Fibroblast of the aortic adventitia (primary cell): ENCODE data around the gene NAMPT. TPM values are rescaled to one million over a fixed set of nuclear protein-coding genes. Genes with fewer than 3 reads are reported as not detected.

ENCODE experiments used
- DNase-seq: peaks from one replicate; pipeline ENCODE4 v3.0.0-alpha.2; 2010; ENCODE audit warnings: low read depth
- H3K4me3 ChIP-seq: 2 replicates; pipeline ENCODE4 v1.5.1; 2011; ENCODE audit warnings: low read depth, mild to moderate bottlenecking, control low read depth, low read length, moderate library complexity
- CTCF ChIP-seq: IDR thresholded peaks from 2 replicates; pipeline ENCODE4 v1.5.1; 2011; ENCODE audit warnings: mild to moderate bottlenecking, low read length, control low read depth, inconsistent platforms; ENCODE audit not compliant: insufficient read depth
- total RNA-seq: library from RNA; depleted of rRNA; stranded (reverse); fragments of >200 nt; gene quantifications from 2 replicates; pipeline ENCODE4 v1.2.3, GENCODE V29; 2012; ENCODE audit warnings: low replicate concordance

Gene NAMPT
- total RNA-seq, 1 donor: 84.4 TPM

DNA sequence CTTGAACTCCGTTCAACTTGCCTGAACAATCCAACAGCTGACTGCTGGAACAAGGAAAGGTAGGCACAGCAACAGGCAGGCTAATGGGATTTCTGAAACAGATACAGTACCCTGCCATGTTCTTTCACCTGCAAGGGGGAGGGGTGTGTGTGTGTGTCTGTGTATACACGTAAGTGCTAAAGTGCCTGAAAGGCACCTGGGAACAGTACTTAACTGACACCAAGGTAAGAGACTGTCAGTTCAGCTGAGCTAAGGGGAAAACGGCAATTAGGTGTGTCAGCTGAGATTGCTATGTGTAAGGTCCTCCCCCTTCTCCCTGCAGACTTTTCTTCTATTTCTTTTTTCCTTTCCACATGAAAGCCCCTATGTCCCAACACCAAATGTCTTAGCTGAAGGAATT lies 27.0 kb downstream of the NAMPT start:
- no peak overlapping the region for H3K4me3 ChIP-seq
- no peak for DNase-seq
- TF ChIP-seq CTCF: no peak

GRCh38 chr7:106256144-106256543 lies 28.6 kb downstream of the NAMPT start:
- no peak for DNase-seq
- TF ChIP-seq CTCF: no peak
- no peak overlapping the region for H3K4me3 ChIP-seq

GRCh38 chr7:106255246-106255645 lies 29.5 kb downstream of the NAMPT start:
- no peak overlapping the region for H3K4me3 ChIP-seq
- no peak for DNase-seq
- no peak for TF ChIP-seq CTCF

DNA sequence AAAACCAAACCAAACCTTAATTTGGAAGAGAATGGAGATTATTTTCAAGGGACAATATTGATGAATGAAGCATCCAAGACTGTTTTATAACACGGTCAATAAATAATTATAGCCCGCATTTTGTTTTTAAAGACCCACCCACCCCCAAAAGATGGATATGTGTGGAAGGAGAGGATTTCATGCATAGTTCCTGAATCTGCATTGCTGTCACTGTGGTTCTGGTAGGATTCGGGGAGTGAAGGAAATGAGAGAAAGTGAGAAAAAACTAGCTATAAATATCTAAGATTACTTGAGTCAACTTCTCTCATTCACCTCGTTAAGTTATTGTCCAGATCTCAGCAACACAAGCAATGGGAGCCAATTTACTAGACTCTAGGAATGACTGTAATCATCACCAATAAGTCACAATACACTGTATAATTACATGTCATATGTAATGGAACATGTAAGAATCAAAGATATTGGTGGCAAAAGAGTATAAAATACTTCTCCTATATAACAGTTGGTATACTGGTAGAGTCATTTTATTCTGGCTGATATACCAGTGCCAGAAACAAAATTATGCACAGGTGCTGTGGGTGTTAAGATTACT lies 30.2 kb downstream of the NAMPT start:
- no peak overlapping the region for H3K4me3 ChIP-seq
- no peak for DNase-seq
- no peak for TF ChIP-seq CTCF

- no peak for DNase-seq
- TF ChIP-seq CTCF: no peak
- H3K4me3 ChIP-seq: no peak overlapping the region
Measured at GRCh38 chr7:106252568-106252967, 32.2 kb downstream of the NAMPT start.

GRCh38 chr7:106249488-106249887 lies 35.3 kb downstream of the NAMPT start:
- DNase-seq: no peak
- no peak for TF ChIP-seq CTCF

DNA sequence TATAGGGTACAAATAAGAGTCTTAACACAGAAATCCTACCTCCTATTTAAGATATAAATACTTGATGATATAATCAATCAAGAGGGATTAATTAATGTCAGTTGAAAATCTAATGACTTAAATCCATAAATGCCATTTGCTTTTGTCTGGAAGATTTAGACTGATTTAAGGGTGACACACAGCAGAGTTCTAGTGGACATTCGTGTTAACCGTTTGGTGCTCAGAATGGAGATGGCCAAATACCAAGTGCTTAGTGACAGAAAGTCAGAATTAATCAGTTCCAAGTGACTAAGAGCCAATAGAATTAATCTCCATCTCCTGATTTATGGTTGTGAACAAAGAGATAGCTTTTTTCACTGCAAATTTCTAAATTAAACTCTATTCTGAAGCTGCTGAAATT lies 36.2 kb downstream of the NAMPT start:
- no peak for DNase-seq

More at GRCh38 chr7:106249488-106249887, 35.3 kb downstream of the NAMPT start:
- H3K4me3 ChIP-seq: no peak overlapping the region

More for the DNA sequence above, 36.2 kb downstream of the NAMPT start:
- TF ChIP-seq CTCF: no peak
- no peak overlapping the region for H3K4me3 ChIP-seq
